Stimulated activated naive CD8-positive, alpha-beta T cell treated with anti-CD3 and anti-CD28 coated beads, Interleukin-15, Interleukin-2, amounts not matched to agents 100 ng/mL and 50 ng/mL, for 24 hours (primary cell): ENCODE measurements around the gene CCDC148.
"Not testable (repeated sequence)": the region's sequence is repeated elsewhere in the genome, so short reads cannot be mapped to it uniquely, and the experiment has no call there.

Experiments used
- H3K27ac Mint-ChIP-seq: one replicate; pipeline ENCODE4 v1.8.0; 2021; ENCODE audit warnings: mild to moderate bottlenecking, mixed read lengths
- H3K27me3 Mint-ChIP-seq: one replicate; pipeline ENCODE4 v1.8.0; 2021; ENCODE audit warnings: mixed read lengths
- H3K36me3 Mint-ChIP-seq: one replicate; pipeline ENCODE4 v1.8.0; 2021; ENCODE audit warnings: low read depth, mixed read lengths
- H3K4me1 Mint-ChIP-seq: one replicate; pipeline ENCODE4 v1.8.0; 2021; ENCODE audit warnings: low read depth, mixed read lengths
- H3K4me3 Mint-ChIP-seq: one replicate; pipeline ENCODE4 v1.8.0; 2021; ENCODE audit warnings: mild to moderate bottlenecking, mixed read lengths
- H3K9me3 Mint-ChIP-seq: one replicate; pipeline ENCODE4 v1.8.0; 2021; ENCODE audit warnings: mixed read lengths

The CCDC148 gene

GRCh38 chr2:158323381-158323780, 133.2 kb downstream of the CCDC148 start:
- Mint-ChIP-seq H3K4me1 (no peaks in the 10 kb centered on the region), H3K27me3 (no peaks in the 10 kb centered on the region)

GRCh38 chr2:158321264-158321663, 135.3 kb downstream of the CCDC148 start:
- no peaks in the 10 kb centered on the region for H3K4me1 Mint-ChIP-seq
- no peaks in the 10 kb centered on the region for H3K36me3 Mint-ChIP-seq
- H3K9me3 Mint-ChIP-seq: no peaks in the 10 kb centered on the region
- H3K27me3 Mint-ChIP-seq: no peaks in the 10 kb centered on the region
- no peak overlapping the region for H3K27ac Mint-ChIP-seq
- no peak overlapping the region for H3K4me3 Mint-ChIP-seq

More at GRCh38 chr2:158323381-158323780, 133.2 kb downstream of the CCDC148 start:
- H3K36me3 Mint-ChIP-seq: no peaks in the 10 kb centered on the region
- H3K9me3 Mint-ChIP-seq: no peaks in the 10 kb centered on the region
- H3K27ac Mint-ChIP-seq: no peak overlapping the region
- no peak overlapping the region for H3K4me3 Mint-ChIP-seq

- Mint-ChIP-seq H3K9me3 (no peaks in the 10 kb centered on the region), H3K27me3 (no peaks in the 10 kb centered on the region), H3K4me1 (peaks cover 4% of the 10 kb centered on the region), H3K4me3 (no peak overlapping the region), H3K27ac (no peak overlapping the region), H3K36me3 (no peaks in the 10 kb centered on the region)
Observed at GRCh38 chr2:158319269-158319668, 137.3 kb downstream of the CCDC148 start.

- Mint-ChIP-seq H3K27ac (no peak overlapping the region), H3K4me1 (peaks cover 4% of the 10 kb centered on the region), H3K27me3 (no peaks in the 10 kb centered on the region), H3K4me3 (no peak overlapping the region), H3K36me3 (no peaks in the 10 kb centered on the region), H3K9me3 (no peaks in the 10 kb centered on the region)
Observed at GRCh38 chr2:158317642-158318041, 138.9 kb downstream of the CCDC148 start.

GRCh38 chr2:158315803-158316414, 140.6 kb downstream of the CCDC148 start:
- no peaks in the 10 kb centered on the region for H3K27me3 Mint-ChIP-seq
- H3K36me3 Mint-ChIP-seq: no peaks in the 10 kb centered on the region
- H3K9me3 Mint-ChIP-seq: no peaks in the 10 kb centered on the region
- H3K4me3 Mint-ChIP-seq: no peak overlapping the region
- no peak overlapping the region for H3K27ac Mint-ChIP-seq
- peaks cover 4% of the 10 kb centered on the region for H3K4me1 Mint-ChIP-seq

GRCh38 chr2:158315000-158315399, 141.6 kb downstream of the CCDC148 start:
- H3K4me1 Mint-ChIP-seq: peaks cover 4% of the 10 kb centered on the region
- no peak overlapping the region for H3K4me3 Mint-ChIP-seq
- no peaks in the 10 kb centered on the region for H3K36me3 Mint-ChIP-seq
- H3K9me3 Mint-ChIP-seq: no peaks in the 10 kb centered on the region
- H3K27ac Mint-ChIP-seq: no peak overlapping the region
- H3K27me3 Mint-ChIP-seq: no peaks in the 10 kb centered on the region

GRCh38 chr2:158313734-158314133, 142.8 kb downstream of the CCDC148 start:
- Mint-ChIP-seq H3K4me1 (peaks cover 4% of the 10 kb centered on the region), H3K27ac (no peak overlapping the region), H3K9me3 (no peaks in the 10 kb centered on the region), H3K27me3 (no peaks in the 10 kb centered on the region), H3K36me3 (no peaks in the 10 kb centered on the region), H3K4me3 (no peak overlapping the region)

GRCh38 chr2:158312981-158313380, 143.6 kb downstream of the CCDC148 start:
- no peaks in the 10 kb centered on the region for H3K27me3 Mint-ChIP-seq
- no peak overlapping the region for H3K4me3 Mint-ChIP-seq
- no peaks in the 10 kb centered on the region for H3K9me3 Mint-ChIP-seq
- no peak overlapping the region for H3K27ac Mint-ChIP-seq
- H3K36me3 Mint-ChIP-seq: no peaks in the 10 kb centered on the region
- H3K4me1 Mint-ChIP-seq: peaks cover 4% of the 10 kb centered on the region

GRCh38 chr2:158310407-158310806, 146.1 kb downstream of the CCDC148 start:
- H3K9me3 Mint-ChIP-seq, H3K36me3 Mint-ChIP-seq, H3K4me1 Mint-ChIP-seq, H3K4me3 Mint-ChIP-seq, H3K27ac Mint-ChIP-seq, H3K27me3 Mint-ChIP-seq: not testable (repeated sequence)

- Mint-ChIP-seq H3K4me1 (no peaks in the 10 kb centered on the region), H3K27ac (no peak overlapping the region)
Observed at GRCh38 chr2:158305501-158305900, 151.1 kb downstream of the CCDC148 start.

GRCh38 chr2:158300394-158300793, 156.2 kb downstream of the CCDC148 start:
- Mint-ChIP-seq H3K27me3 (no peaks in the 10 kb centered on the region), H3K36me3 (no peaks in the 10 kb centered on the region), H3K9me3 (peaks cover 4% of the 10 kb centered on the region), H3K4me1 (no peaks in the 10 kb centered on the region), H3K4me3 (no peak overlapping the region), H3K27ac (no peak overlapping the region)

More at GRCh38 chr2:158305501-158305900, 151.1 kb downstream of the CCDC148 start:
- Mint-ChIP-seq H3K27me3 (peaks cover 3% of the 10 kb centered on the region), H3K36me3 (no peaks in the 10 kb centered on the region), H3K4me3 (no peak overlapping the region), H3K9me3 (peaks cover 5% of the 10 kb centered on the region)

GRCh38 chr2:158297606-158298005, 158.9 kb downstream of the CCDC148 start:
- Mint-ChIP-seq H3K36me3 (no peaks in the 10 kb centered on the region), H3K27me3 (no peaks in the 10 kb centered on the region), H3K9me3 (peaks cover 4% of the 10 kb centered on the region), H3K4me1 (no peaks in the 10 kb centered on the region), H3K4me3 (no peak overlapping the region), H3K27ac (no peak overlapping the region)

- H3K4me1 Mint-ChIP-seq: no peaks in the 10 kb centered on the region
- no peaks in the 10 kb centered on the region for H3K36me3 Mint-ChIP-seq
- peaks cover 4% of the 10 kb centered on the region for H3K9me3 Mint-ChIP-seq
Observed at GRCh38 chr2:158297120-158297519, 159.4 kb downstream of the CCDC148 start.

GRCh38 chr2:158293722-158294121, 162.8 kb downstream of the CCDC148 start:
- Mint-ChIP-seq H3K27ac (no peak overlapping the region), H3K27me3 (no peaks in the 10 kb centered on the region)

More at GRCh38 chr2:158297120-158297519, 159.4 kb downstream of the CCDC148 start:
- no peak overlapping the region for H3K4me3 Mint-ChIP-seq
- H3K27ac Mint-ChIP-seq: no peak overlapping the region
- H3K27me3 Mint-ChIP-seq: no peaks in the 10 kb centered on the region

GRCh38 chr2:158291544-158292180, 164.9 kb downstream of the CCDC148 start:
- Mint-ChIP-seq H3K36me3 (no peaks in the 10 kb centered on the region), H3K4me1 (no peaks in the 10 kb centered on the region), H3K27me3 (no peaks in the 10 kb centered on the region), H3K27ac (no peak overlapping the region), H3K4me3 (no peak overlapping the region), H3K9me3 (no peaks in the 10 kb centered on the region)

More at GRCh38 chr2:158293722-158294121, 162.8 kb downstream of the CCDC148 start:
- H3K4me1 Mint-ChIP-seq: no peaks in the 10 kb centered on the region
- no peaks in the 10 kb centered on the region for H3K9me3 Mint-ChIP-seq
- no peaks in the 10 kb centered on the region for H3K36me3 Mint-ChIP-seq
- H3K4me3 Mint-ChIP-seq: no peak overlapping the region

- no peak overlapping the region for H3K27ac Mint-ChIP-seq
- H3K4me1 Mint-ChIP-seq: no peaks in the 10 kb centered on the region
- no peaks in the 10 kb centered on the region for H3K9me3 Mint-ChIP-seq
- H3K4me3 Mint-ChIP-seq: no peak overlapping the region
- no peaks in the 10 kb centered on the region for H3K27me3 Mint-ChIP-seq
- H3K36me3 Mint-ChIP-seq: no peaks in the 10 kb centered on the region
Observed at GRCh38 chr2:158290225-158290624, 166.3 kb downstream of the CCDC148 start.
